NCI-H1694 (cell line): ENCODE results near the gene SMARCA4.
"Not testable (repeated sequence)": the region's sequence is repeated elsewhere in the genome, so short reads cannot be mapped to it uniquely, and the experiment has no call there.

Source experiments
- DNase-seq: peaks from one replicate; lab custom pipeline; 2025; lab: John Stamatoyannopoulos, UW

The SMARCA4 gene

GRCh38 chr19:10928563-10929401 lies 32.0 kb upstream of the SMARCA4 start, which contains the start of the genes TIMM29 and YIPF2:
TSS of gene TIMM29 (plus strand) at chr19:10928811. CDS start at chr19:10928823, 12 bp downstream.
TSS of gene YIPF2 (minus strand) at chr19:10928639. CDS start at chr19:10928410, 229 bp downstream.
- DNase-seq, result peak; percentile 88

DNA sequence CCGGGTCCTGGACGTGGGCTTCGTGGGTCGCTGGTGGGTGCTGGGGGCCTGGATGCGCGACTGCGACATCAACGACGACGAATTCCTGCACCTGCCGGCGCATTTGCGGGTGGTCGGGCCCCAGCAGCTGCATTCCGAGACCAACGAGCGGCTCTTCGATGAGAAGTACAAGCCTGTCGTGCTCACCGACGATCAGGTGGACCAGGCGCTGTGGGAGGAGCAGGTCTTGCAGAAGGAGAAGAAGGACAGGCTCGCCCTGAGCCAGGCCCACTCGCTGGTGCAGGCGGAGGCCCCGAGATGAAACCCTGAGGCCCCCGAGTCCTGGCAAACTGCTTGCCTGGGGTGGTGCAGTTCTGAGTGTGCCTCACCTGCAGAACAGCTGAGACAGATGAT lies 31.4 kb upstream of the SMARCA4 start:
- no peak for DNase-seq

- no peak for DNase-seq
These were observed 25.3 kb upstream of the SMARCA4 start for GRCh38 chr19:10935371-10936059.

DNA sequence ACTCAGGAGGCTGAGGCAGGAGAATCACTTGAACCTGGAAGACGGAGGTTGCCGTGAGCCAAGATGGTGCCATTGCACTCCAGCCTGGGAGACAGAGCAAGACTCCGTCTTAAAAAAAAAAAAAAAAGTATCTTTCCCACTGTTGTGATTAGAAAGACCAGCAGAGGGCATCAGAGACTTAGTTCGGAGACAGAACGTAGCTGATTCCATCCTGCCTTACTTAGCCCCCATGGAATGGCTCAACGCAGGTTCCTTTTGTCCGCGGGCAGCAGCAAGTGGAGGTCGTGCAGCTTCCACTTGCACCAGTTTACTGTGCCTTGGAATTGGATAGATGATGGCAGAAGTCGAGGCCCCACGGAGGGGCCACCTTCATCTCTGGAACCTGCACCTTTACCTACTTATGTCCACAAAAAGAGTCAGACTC lies 24.2 kb upstream of the SMARCA4 start:
- peak; percentile 79 for DNase-seq

GRCh38 chr19:10941649-10942048 lies 19.2 kb upstream of the SMARCA4 start:
- DNase-seq, result not testable (repeated sequence)

DNA sequence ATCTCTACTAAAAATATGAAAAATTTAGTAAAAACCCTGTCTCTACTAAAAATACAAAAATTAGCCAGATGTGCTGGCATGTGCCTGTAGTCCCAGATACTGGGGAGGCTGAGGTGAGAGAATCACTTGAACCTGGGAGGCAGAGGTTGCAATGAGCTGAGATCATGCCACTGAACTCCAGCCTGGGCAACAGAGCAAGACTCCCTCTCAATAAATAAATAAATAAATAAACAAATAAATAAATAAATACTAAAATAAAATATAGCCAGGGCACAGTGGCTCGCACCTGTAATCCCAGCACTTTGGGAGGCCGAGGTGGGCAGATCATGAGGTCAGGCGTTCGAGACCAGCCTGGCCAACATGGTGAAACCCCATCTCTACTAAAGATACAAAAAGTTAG lies 17.4 kb upstream of the SMARCA4 start:
- DNase-seq, result not testable (repeated sequence)

DNA sequence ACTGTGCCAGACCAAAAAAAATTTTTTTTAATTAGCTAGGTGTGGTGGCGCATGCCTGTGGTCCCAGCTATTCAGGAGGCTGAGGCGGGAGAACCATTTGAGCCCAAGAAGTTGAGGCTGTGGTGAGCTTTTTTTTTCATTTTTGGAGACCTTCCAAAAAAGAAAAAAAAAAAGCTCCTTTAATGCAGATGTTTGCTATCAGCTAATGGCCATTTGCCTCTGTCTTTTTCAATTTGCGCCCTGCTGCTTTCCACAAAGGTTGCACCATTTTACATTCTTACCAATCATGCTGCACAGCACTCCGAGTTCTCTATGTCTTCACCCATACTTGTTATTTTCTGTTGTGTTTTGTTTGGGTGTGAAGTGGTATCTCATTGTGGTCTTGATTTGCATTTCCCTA lies 15.6 kb upstream of the SMARCA4 start:
- no peak for DNase-seq

GRCh38 chr19:10946958-10947657 lies 13.7 kb upstream of the SMARCA4 start:
- no peak for DNase-seq

DNA sequence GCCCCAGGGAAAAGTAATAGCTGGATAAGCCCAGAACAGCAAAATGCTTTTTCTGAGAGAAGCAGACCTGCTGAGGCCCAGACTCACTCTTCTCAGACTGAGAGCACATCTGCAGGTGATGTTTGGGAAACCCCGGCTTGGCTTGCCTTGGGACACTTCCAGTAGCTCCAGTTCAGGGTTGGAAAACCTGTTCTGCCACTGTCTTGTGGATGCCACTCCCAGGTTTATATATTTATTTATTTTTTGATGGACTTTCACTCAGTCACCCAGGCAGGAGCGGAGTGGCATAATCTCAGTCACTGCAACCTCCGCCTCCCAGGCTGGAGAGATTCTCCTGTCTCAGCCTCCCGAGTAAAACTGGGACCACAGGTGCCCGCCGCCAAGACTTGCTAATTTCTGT lies 8.0 kb upstream of the SMARCA4 start:
- DNase-seq, result no peak

DNA sequence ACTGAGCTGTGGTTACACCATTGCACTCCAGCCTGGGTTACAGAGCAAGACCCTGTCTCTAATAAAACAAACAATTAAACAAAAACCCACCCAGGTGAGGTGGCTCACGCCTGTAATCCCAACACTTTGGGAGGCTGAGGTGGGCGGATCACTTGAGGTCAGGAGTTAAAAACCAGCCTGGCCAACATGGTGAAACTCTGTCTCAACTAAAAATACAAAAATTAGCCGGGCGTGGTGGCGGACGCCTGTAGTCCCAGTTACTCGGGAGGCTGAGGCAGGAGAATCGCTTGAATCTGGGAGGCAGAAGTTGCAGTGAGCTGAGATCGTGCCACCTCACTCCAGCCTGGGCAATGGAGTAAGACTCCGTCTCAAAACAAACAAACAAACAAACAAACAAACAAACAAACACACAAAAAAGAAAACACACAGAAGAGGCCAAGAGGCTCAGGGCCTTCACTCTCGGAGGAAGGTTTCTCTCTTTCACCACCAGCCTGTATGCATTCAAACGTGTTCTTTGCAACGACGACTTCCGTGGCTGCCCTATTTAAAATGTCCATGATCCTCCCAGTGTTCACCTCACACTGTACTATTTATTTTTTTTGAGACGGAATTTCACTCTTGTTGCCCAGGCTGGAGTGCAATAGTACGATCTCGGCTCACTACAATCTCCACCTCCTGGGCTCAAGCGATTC lies 1.4 kb upstream of the SMARCA4 start:
- DNase-seq, result not testable (repeated sequence)

DNA sequence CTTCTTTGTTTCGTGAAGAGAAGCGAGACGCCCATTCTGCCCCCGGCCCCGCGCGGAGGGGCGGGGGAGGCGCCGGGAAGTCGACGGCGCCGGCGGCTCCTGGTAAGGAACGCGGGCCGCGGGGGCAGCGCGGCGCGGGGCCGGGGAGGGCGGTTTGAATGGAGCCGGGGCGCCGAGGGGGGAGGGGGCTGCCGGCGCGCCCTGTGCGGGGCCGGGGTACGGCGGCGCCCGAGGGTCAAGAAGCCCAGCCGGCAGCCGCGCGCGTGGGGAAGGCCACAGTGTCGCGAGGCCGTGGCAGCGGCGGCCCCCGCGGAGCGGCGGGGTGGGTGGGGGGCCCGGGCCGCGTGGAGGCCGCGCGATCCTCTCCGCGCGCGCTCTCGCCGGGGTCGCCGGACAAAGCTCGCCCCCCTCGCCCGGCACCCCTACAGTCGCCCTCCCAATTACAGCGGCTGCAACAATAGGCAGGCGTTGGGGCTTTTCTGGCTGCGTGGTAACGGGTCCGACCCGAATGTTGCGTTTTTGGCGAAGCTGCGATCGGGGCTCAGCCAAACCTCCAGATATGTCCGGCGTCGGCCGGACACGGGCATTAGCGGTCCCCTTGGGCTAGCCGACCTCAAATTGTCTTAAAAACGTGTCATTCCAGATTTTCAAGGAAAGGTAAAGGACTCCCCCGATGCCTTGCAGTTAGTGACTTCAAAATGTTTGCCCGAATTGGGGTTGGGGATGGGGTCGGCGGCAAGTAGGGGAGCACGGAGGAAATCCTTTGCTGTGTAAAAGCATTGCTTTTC lies 437 bp downstream of the SMARCA4 start:
- DNase-seq, result no peak

DNA sequence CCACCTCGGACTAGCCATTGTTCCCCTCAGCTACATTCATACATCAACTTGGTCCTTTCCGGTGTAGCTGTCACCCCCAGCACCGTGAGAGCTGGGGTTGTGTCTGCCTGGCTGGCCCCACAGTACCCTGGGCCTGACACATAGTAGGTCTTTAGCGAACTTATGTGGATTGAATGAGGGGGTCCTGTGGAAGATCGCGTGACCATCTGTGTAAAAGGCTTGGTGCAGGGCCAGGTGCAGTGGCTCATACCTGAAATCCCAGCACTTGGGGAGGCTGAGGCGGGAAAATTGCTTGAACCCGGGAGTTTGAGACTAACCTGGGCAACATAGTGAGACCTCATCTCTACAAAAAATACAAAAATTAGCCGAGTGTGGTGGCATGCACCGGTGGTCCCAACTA lies 2.0 kb downstream of the SMARCA4 start:
- DNase-seq, result no peak

DNA sequence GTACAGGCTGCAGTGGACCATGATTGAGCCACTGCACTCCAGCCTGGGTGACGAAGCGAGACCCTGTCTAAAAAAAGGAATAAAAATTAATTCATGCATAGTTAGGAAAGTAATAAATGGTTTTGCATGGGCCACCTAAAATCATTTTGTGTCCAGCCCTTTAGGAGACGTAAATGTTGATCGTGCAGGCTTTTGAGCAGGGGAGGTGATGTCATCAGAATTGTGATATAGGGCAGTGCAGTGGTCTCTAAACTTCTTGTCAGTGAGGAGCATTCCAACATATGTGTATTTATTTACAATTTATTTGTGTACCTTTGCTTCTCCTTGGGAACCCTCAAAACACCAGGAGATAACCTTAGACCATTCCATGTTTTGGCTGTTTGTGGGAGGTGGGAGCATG lies 3.0 kb downstream of the SMARCA4 start:
- no peak for DNase-seq

GRCh38 chr19:10964903-10965302 lies 4.1 kb downstream of the SMARCA4 start:
- no peak for DNase-seq

- DNase-seq, result no peak
These were observed 4.6 kb downstream of the SMARCA4 start for GRCh38 chr19:10965398-10965797.

GRCh38 chr19:10966809-10967208 lies 6.0 kb downstream of the SMARCA4 start:
- DNase-seq, result no peak

- no peak for DNase-seq
These were observed 7.8 kb downstream of the SMARCA4 start for GRCh38 chr19:10968527-10969135.

DNA sequence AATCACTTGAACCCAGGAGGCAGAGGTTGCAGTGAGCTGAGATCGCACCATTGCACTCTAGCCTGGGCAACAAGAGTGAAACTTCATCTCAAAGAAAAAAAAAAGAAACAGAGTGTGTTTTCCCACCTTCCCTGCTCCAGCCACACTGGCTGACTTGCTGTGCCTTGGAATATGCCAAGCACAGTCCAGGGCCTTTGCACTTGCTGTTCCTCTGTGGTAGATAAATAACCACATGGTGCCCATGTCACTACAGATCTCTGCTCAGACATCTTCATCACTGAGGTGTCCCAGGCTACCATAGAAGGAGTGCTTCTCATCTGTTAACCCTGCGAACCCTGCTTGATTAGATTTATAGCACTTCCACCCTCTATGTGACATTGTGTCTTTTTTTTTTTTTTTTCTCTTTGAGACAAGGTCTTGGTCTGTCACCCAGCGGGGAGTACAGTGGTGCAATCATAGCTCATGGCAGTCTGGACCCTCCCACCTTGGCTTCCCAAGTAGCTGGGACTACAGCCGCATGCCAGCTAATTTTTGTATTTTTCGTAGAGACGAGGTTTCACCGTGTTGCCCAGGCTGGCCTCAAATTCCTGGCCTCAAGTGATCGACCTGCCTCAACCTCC lies 10.4 kb downstream of the SMARCA4 start:
- no peak for DNase-seq

DNA sequence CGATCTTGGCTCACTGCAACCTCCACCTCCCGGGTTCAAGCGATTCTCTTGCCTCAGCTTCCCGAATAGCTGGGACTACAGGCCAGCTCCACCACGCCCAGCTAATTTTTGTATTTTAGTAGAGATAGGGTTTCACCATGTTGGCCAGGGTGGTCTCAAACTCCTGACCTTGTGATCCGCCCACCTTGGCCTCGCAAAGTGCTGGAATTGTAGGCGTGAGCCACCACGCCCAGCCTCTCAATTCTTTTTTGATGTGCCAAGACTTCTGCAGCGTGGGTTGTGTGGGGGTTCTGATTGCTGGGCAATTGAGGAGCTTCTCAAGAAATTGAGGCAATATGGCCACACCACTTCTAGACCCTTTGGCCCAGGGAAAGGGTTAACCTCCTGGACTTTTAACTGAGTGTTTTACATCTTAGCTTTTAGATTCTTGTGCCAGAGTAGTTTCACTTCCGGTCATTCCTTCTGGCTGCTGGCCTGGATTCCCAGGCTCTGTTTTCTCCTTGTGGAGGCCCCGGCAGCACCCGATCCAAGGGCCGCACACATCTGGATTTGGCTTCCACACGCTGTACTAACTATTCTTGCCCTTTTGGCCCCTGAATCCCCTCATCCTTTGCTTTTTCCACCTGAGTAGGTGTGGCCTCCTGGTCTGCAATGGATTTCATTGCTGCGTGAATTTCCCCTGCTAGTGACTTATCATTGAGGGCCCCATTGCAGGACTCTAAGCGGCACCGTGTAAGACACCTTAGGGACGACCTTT lies 14.7 kb downstream of the SMARCA4 start:
- no peak for DNase-seq
